Measurements from ENCODE around the gene HPS5. TPM values are rescaled to one million over a fixed set of nuclear protein-coding genes. Genes with fewer than 3 reads are reported as not detected.

Gene HPS5
- total RNA-seq, 1 donor from 2014 or later = 14.7 TPM

DNA sequence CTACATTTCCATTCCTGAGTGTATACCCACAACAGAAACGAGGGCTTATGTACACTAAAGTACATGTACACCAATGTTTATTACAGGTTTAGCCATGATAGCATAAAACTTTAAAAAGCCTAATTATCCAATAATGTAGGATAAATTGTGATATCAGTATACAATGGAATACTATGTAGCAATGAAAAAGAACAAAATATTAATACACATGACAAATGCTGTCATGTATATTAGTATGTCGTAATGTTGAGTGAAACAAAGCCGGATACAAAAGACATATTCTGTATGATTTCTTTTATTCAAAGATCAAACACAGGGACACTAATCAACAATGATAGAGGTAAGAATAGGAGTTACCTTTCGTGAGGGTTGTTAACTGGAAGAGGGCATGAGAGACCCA is 88.0 kb downstream of the HPS5 start:
- H3K27ac Mint-ChIP-seq (ENCODE audit: unreplicated experiment) = no peak overlapping the region
- DNase-seq (ENCODE audit: low spot score) = no peak
- H3K27me3 Mint-ChIP-seq (ENCODE audit: unreplicated experiment) = no peaks in the 10 kb centered on the region
- TF ChIP-seq, protein P1, sequence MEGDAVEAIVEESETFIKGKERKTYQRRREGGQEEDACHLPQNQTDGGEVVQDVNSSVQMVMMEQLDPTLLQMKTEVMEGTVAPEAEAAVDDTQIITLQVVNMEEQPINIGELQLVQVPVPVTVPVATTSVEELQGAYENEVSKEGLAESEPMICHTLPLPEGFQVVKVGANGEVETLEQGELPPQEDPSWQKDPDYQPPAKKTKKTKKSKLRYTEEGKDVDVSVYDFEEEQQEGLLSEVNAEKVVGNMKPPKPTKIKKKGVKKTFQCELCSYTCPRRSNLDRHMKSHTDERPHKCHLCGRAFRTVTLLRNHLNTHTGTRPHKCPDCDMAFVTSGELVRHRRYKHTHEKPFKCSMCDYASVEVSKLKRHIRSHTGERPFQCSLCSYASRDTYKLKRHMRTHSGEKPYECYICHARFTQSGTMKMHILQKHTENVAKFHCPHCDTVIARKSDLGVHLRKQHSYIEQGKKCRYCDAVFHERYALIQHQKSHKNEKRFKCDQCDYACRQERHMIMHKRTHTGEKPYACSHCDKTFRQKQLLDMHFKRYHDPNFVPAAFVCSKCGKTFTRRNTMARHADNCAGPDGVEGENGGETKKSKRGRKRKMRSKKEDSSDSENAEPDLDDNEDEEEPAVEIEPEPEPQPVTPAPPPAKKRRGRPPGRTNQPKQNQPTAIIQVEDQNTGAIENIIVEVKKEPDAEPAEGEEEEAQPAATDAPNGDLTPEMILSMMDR (IDR thresholded peaks at IDR 0.05; ENCODE audit: unreplicated experiment) = no peak
- H3K4me3 Mint-ChIP-seq (ENCODE audit: unreplicated experiment) = no peak overlapping the region
- no peaks in the 10 kb centered on the region for H3K9me3 Mint-ChIP-seq (ENCODE audit: unreplicated experiment)
- H3K36me3 Mint-ChIP-seq (ENCODE audit: low read depth, unreplicated experiment) = no peaks in the 10 kb centered on the region
- H3K4me1 Mint-ChIP-seq (ENCODE audit: unreplicated experiment) = no peaks in the 10 kb centered on the region

DNA sequence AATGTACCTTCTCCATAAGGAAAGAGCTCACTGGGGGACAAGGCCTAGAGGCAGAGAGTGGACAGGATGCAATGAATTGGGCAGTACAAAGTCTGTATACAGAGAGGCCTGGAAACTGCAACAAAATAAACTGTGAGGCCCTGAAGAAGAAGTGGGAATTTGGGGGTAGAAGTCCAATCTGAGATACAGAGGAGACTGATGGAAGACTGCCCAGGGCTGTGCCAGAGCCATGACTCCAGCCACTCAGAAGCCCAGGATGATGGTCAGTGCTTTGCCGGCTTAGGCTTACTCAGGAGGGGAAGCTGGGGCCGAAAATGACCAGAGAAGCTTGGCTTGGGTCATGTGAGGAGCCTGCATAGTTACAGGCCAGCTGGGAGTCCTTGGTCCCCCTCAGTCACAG is 91.1 kb downstream of the HPS5 start:
- Mint-ChIP-seq H3K9me3 (ENCODE audit: unreplicated experiment) (no peaks in the 10 kb centered on the region), H3K4me3 (ENCODE audit: unreplicated experiment) (no peak overlapping the region), H3K4me1 (ENCODE audit: unreplicated experiment) (no peaks in the 10 kb centered on the region), H3K27me3 (ENCODE audit: unreplicated experiment) (peaks cover 2% of the 10 kb centered on the region), H3K36me3 (ENCODE audit: low read depth, unreplicated experiment) (no peaks in the 10 kb centered on the region), H3K27ac (ENCODE audit: unreplicated experiment) (no peak overlapping the region)
- TF ChIP-seq, protein P1 (IDR thresholded peaks at IDR 0.05; ENCODE audit: unreplicated experiment) = no peak
- DNase-seq (ENCODE audit: low spot score) = no peak

DNA sequence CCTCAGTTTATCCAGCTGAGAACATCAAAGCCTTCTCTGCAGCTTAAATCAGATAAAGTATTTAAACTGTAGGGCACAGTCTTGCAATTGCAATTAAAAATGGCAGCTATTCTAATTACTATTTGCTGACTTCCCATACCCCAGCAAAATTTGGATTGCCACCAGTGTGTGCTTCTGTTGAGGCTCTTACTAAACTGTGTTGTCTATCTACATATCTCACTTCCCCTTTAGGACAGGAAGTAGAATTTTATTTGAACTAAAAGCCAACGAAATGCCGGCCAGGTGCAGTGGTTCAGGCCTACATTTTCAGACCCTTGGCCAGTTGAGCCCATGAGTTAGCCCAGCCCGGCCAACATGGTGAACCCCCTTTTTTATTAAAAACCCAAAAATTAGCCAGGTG is 92.4 kb downstream of the HPS5 start:
- no peak for DNase-seq (ENCODE audit: low spot score)
- H3K27me3 Mint-ChIP-seq (ENCODE audit: unreplicated experiment) = peaks cover 3% of the 10 kb centered on the region
- no peaks in the 10 kb centered on the region for H3K36me3 Mint-ChIP-seq (ENCODE audit: low read depth, unreplicated experiment)
- H3K4me3 Mint-ChIP-seq (ENCODE audit: unreplicated experiment) = no peak overlapping the region
- H3K9me3 Mint-ChIP-seq (ENCODE audit: unreplicated experiment) = no peaks in the 10 kb centered on the region
- H3K4me1 Mint-ChIP-seq (ENCODE audit: unreplicated experiment) = no peaks in the 10 kb centered on the region
- H3K27ac Mint-ChIP-seq (ENCODE audit: unreplicated experiment) = no peak overlapping the region
- TF ChIP-seq, protein P1 (IDR thresholded peaks at IDR 0.05; ENCODE audit: unreplicated experiment) = no peak

Other genes with a start within 250 kb of the HPS5 start
- 25.1 TPM for gene SAAL1, start 216.1 kb downstream of the HPS5 start, total RNA-seq (ENCODE audit: unreplicated experiment)
- gene MRGPRX3, start 189.6 kb downstream of the HPS5 start, total RNA-seq (ENCODE audit: unreplicated experiment) = 0.21 TPM
- gene MRGPRX4, start 149.3 kb downstream of the HPS5 start, total RNA-seq (ENCODE audit: unreplicated experiment) = not detected
- not detected for gene SAA4, start 85.3 kb downstream of the HPS5 start, total RNA-seq (ENCODE audit: unreplicated experiment)
- gene SAA2, start 73.5 kb downstream of the HPS5 start, total RNA-seq (ENCODE audit: unreplicated experiment) = not detected
- not detected for gene SAA1, start 55.9 kb downstream of the HPS5 start, total RNA-seq (ENCODE audit: unreplicated experiment)
- gene GTF2H1, start 427 bp upstream of the HPS5 start, total RNA-seq (ENCODE audit: unreplicated experiment) = 35.9 TPM
- gene LDHA, start 72.4 kb upstream of the HPS5 start, total RNA-seq (ENCODE audit: unreplicated experiment) = 74.0 TPM
- gene LDHC, start 90.2 kb upstream of the HPS5 start, total RNA-seq (ENCODE audit: unreplicated experiment) = not detected
- gene LDHAL6A, start 133.7 kb upstream of the HPS5 start, total RNA-seq (ENCODE audit: unreplicated experiment) = not detected
- gene TSG101, start 204.8 kb upstream of the HPS5 start, total RNA-seq (ENCODE audit: unreplicated experiment) = 47.4 TPM

Data from endothelial cell (in vitro differentiated cells).